GM12878 (cell line): ENCODE results near the gene CDH15. TPM values are rescaled to one million over a fixed set of nuclear protein-coding genes. Genes with fewer than 3 reads are reported as not detected.

Experiments used
- ATAC-seq: fragments of 200-7000 bp; cut with Tn5 transposase; 3 replicates; pipeline ENCODE4 v1.9.1; 2020; ENCODE audit warnings: mild to moderate bottlenecking, moderate library complexity
- BruUV-seq: library from RNA; stranded (reverse); fragments of 400-500 nt; replicated peaks from 2 replicates; lab custom pipeline; 2021; lab: Mats Ljungman, UMichigan
- CTCF ChIA-PET: fragments of 300-600 bp; sonication (Branson Sonifier 250); formaldehyde crosslinking; extraction: SDS; loops from one replicate; lab custom pipeline; 2021; ENCODE audit warnings: inconsistent platforms; lab: Yijun Ruan, JAX
- POLR2A ChIA-PET: fragments of 350-600 bp; formaldehyde crosslinking; extraction: SDS; loops from one replicate; lab custom pipeline; 2021; ENCODE audit warnings: inconsistent platforms; lab: Charles Lee
- RAD21 ChIA-PET: fragments of 300-600 bp; sonication (Branson Sonifier 250); formaldehyde crosslinking; loops from one replicate; lab custom pipeline; 2023; ENCODE audit warnings: antibody characterized with exemption; ENCODE audit not compliant: unreplicated experiment; lab: Charles Lee
- SMC1A ChIA-PET: fragments of 300-600 bp; sonication (Branson Sonifier 250); formaldehyde crosslinking; loops from one replicate; lab custom pipeline; 2023; ENCODE audit not compliant: unreplicated experiment, uncharacterized antibody; lab: Charles Lee
- DNase-seq: peaks from one replicate; pipeline ENCODE4 v3.0.0-alpha.2; 2011; ENCODE audit warnings: low read depth, low spot score
- FAIRE-seq: peaks from 3 replicates; lab custom pipeline; 2011; peaks lifted over from hg19 to GRCh38; lab: Jason Lieb, UNC
- H2AFZ ChIP-seq: 2 replicates; pipeline ENCODE4 v1.6.0; 2011; ENCODE audit warnings: low read depth, low read length, control low read depth; ENCODE audit not compliant: control insufficient read depth
- H3K27ac ChIP-seq: 2 replicates; pipeline ENCODE4 v1.5.1; 2011; ENCODE audit warnings: control low read depth; ENCODE audit not compliant: control insufficient read depth, insufficient read depth
- H3K27me3 ChIP-seq, 2 experiments: replicated peaks in 1 of 2; 2 replicates each; pipeline versions ENCODE4 v1.6.0 to v1.6.1; 2011; ENCODE audit warnings: low read length in 1 of 2; ENCODE audit not compliant: control insufficient read depth in 2 of 2, insufficient read depth in 2 of 2
- H3K36me3 ChIP-seq, 2 experiments: 2 replicates each; pipeline ENCODE4 v1.5.1; 2011; ENCODE audit warnings: low read length in 1 of 2; ENCODE audit not compliant: control insufficient read depth in 2 of 2, insufficient read depth in 2 of 2
- H3K4me1 ChIP-seq: 2 replicates; pipeline ENCODE4 v1.6.1; 2011; ENCODE audit warnings: mild to moderate bottlenecking, low read length, moderate library complexity, mixed read lengths; ENCODE audit not compliant: control insufficient read depth, insufficient read depth
- H3K4me2 ChIP-seq: 2 replicates; pipeline ENCODE4 v1.6.0; 2011; ENCODE audit warnings: control low read depth; ENCODE audit not compliant: control insufficient read depth, insufficient read depth
- H3K4me3 ChIP-seq: fragments of 200-600 bp; sonication (generic); 2 replicates; pipeline ENCODE4 v1.5.1; 2016
- H3K79me2 ChIP-seq: 2 replicates; pipeline ENCODE4 v1.6.0; 2011; ENCODE audit warnings: low read length; ENCODE audit not compliant: control insufficient read depth, insufficient read depth
- H3K9ac ChIP-seq: 2 replicates; pipeline ENCODE4 v1.8.0; 2011; ENCODE audit warnings: low read length, control low read depth, mixed read lengths; ENCODE audit not compliant: control insufficient read depth, insufficient read depth
- H3K9me3 ChIP-seq: replicated peaks from 3 replicates; pipeline ENCODE4 v1.5.1; 2011; ENCODE audit warnings: mild to moderate bottlenecking, low read length; ENCODE audit not compliant: control insufficient read depth, insufficient read depth
- H4K20me1 ChIP-seq: 2 replicates; pipeline ENCODE4 v1.6.0; 2011; ENCODE audit not compliant: control insufficient read depth, insufficient read depth
- CHD2 ChIP-seq: IDR thresholded peaks from 2 replicates; pipeline ENCODE4 v1.6.1; 2011; ENCODE audit warnings: low read depth, low read length, improper control_type of control experiment, borderline replicate concordance
- E2F8 ChIP-seq: fragments of 450-650 bp; IDR thresholded peaks from 2 replicates; pipeline ENCODE4 v1.6.1; 2018; ENCODE audit warnings: mild to moderate bottlenecking, low read depth, moderate library complexity; ENCODE audit not compliant: partially characterized antibody
- MTA3 ChIP-seq: IDR thresholded peaks from 2 replicates; pipeline ENCODE4 v1.6.1; 2012; ENCODE audit warnings: low read length, inconsistent platforms, borderline replicate concordance
- MYC ChIP-seq: IDR thresholded peaks from 2 replicates; pipeline ENCODE4 v1.6.1; 2011; ENCODE audit warnings: mild to moderate bottlenecking, low read length, moderate library complexity, inconsistent platforms; ENCODE audit not compliant: insufficient read depth, insufficient replicate concordance, insufficient read length, severe bottlenecking
- NR2C2 ChIP-seq: IDR thresholded peaks from 2 replicates; pipeline ENCODE4 v1.6.1; 2011; ENCODE audit warnings: borderline replicate concordance, low read depth; ENCODE audit not compliant: control insufficient read depth, insufficient read length
- ZNF217 ChIP-seq: fragments of 450-650 bp; IDR thresholded peaks from 2 replicates; pipeline ENCODE4 v1.6.1; 2017; ENCODE audit warnings: antibody characterized with exemption, mild to moderate bottlenecking
- WGBS: methylation state at CpG from one replicate; pipeline ENCODE4 v1.1.6; 2016; ENCODE audit warnings: low lambda C conversion rate; ENCODE audit not compliant: insufficient replicate concordance, insufficient coverage; ENCODE audit errors: missing lambda C conversion rate; 5-methylcytosine and 5-hydroxymethylcytosine counted together
- in situ Hi-C: fragments of 300-500 bp; cut with MboI; formaldehyde crosslinking; loops from 9 replicates; pipeline ENCODE4 v1.14.3; 2018; ENCODE audit warnings: mixed read lengths
- intact Hi-C: fragments of 100-400 bp; cut with micrococcal nuclease; formaldehyde crosslinking; loops from one replicate; pipeline ENCODE4 v1.14.2; 2022; ENCODE audit not compliant: unreplicated experiment
- polyA plus RNA-seq, 11 experiments: library from polyadenylated mRNA; depleted of rRNA in 4 of 11; unstranded in 6 of 11; stranded (reverse) in 5 of 11; fragments of >200 nt; fragmentation: Nextera tagmentation in 4 of 11; fragmentation: Illumina TruSeq in 1 of 11; extraction: Ambion mirVana in 4 of 11; extraction: Trizol in 1 of 11; gene quantifications; 1 replicate in 1 of 11; 2 replicates in 10 of 11; pipeline versions ENCODE4 v1.2.1 to v1.2.3, GENCODE V29; 2011 to 2016; ENCODE audit warnings: inconsistent platforms in 2 of 11, missing spikeins in 2 of 11, low read depth in 1 of 11
- total RNA-seq, 4 experiments: library from RNA; depleted of rRNA in 3 of 4; stranded (reverse); fragments of >200 nt in 3 of 4; fragmentation: Illumina TruSeq in 1 of 4; extraction: Trizol in 1 of 4; gene quantifications; 2 replicates each; pipeline versions ENCODE4 v1.2.1 to v1.2.3, GENCODE V29; 2013 to 2021
- TF ChIP-seq, protein P1 (sequence below): fragments of 450-650 bp; IDR thresholded peaks from 2 replicates; pipeline ENCODE4 v1.6.1; 2018; ENCODE audit warnings: borderline replicate concordance, mild to moderate bottlenecking; ENCODE audit not compliant: partially characterized antibody

The CDH15 gene
- total and polyA plus RNA-seq, 10 of the 15 experiments (the other 5 are each of a cell fraction or from before 2014, with no cell fraction given): 0.02 to 0.06 TPM; not detected in 8

- intact Hi-C loops: no loop called here
- TF ChIP-seq E2F8 (no peak), MYC (no peak)
- WGBS: over 99% methylated on average over 12 of the region's 12 CpGs
- H3K27me3 ChIP-seq: no peaks in the 10 kb centered on the region
- no peaks in the 10 kb centered on the region for H3K9me3 ChIP-seq
- H3K4me3 ChIP-seq: no peak overlapping the region
- no peaks in the 10 kb centered on the region for H3K4me1 ChIP-seq
- no peak overlapping the region for H3K9ac ChIP-seq
- no peak overlapping the region for H3K27ac ChIP-seq
- DNase-seq (no peak), FAIRE-seq (no peak), ATAC-seq (no peak)
- ChIA-PET RAD21 (no interaction called here), CTCF (no interaction called here), POLR2A (no interaction called here), SMC1A (no interaction called here)
- in situ Hi-C loops: no loop called here
- no peaks in the 10 kb centered on the region for H4K20me1 ChIP-seq
- H3K36me3 ChIP-seq: peaks cover 3 to 16% of the 10 kb centered on the region in 2 experiments; a peak in 3 of 4 replicates
- no peak overlapping the region for H3K4me2 ChIP-seq
- no peak overlapping the region for H2AFZ ChIP-seq
- no peaks in the 10 kb centered on the region for H3K79me2 ChIP-seq
- no TSS peak for BruUV-seq
Measured at GRCh38 chr16:89139907-89140361, 31.6 kb upstream of the CDH15 start.

DNA sequence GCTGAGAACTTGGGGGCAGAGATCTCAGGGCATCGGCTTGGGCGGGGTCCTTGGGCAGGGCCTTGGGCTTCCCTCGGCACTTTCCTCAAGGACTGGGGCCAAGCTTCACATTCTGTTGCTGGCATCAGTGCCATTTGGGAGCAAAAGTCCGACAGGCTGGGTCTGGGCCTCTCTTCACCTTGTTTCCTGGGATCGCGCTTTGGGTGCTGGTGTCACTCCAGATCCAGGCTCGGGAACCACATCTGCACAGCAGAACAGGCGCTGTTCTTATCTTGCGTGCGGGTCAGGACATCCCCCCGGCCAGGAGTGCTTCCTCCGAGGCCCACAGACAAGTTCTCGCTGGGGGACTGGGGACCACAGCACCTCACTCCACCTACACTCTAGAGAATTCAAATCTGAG is 31.1 kb upstream of the CDH15 start:
- Histone ChIP-seq H3K27ac (no peak overlapping the region), H3K9ac (no peak overlapping the region), H3K36me3 (peaks cover 3 to 13% of the 10 kb centered on the region in 2 experiments; a peak in 3 of 4 replicates), H3K4me1 (no peaks in the 10 kb centered on the region), H4K20me1 (no peaks in the 10 kb centered on the region), H3K4me2 (no peak overlapping the region), H3K4me3 (no peak overlapping the region), H3K79me2 (no peaks in the 10 kb centered on the region), H3K27me3 (no peaks in the 10 kb centered on the region), H2AFZ (no peak overlapping the region), H3K9me3 (no peaks in the 10 kb centered on the region)
- intact Hi-C loops: no loop called here
- 97% methylated on average over 13 of the region's 13 CpGs for WGBS
- DNase-seq: no peak
- no peak for ATAC-seq
- no peak for FAIRE-seq
- CTCF ChIA-PET: no interaction called here
- POLR2A ChIA-PET: no interaction called here
- BruUV-seq: no TSS peak
- in situ Hi-C loops: no loop called here
- RAD21 ChIA-PET: no interaction called here
- SMC1A ChIA-PET: no interaction called here
- no peak for TF ChIP-seq MTA3
- TF ChIP-seq, protein P1, sequence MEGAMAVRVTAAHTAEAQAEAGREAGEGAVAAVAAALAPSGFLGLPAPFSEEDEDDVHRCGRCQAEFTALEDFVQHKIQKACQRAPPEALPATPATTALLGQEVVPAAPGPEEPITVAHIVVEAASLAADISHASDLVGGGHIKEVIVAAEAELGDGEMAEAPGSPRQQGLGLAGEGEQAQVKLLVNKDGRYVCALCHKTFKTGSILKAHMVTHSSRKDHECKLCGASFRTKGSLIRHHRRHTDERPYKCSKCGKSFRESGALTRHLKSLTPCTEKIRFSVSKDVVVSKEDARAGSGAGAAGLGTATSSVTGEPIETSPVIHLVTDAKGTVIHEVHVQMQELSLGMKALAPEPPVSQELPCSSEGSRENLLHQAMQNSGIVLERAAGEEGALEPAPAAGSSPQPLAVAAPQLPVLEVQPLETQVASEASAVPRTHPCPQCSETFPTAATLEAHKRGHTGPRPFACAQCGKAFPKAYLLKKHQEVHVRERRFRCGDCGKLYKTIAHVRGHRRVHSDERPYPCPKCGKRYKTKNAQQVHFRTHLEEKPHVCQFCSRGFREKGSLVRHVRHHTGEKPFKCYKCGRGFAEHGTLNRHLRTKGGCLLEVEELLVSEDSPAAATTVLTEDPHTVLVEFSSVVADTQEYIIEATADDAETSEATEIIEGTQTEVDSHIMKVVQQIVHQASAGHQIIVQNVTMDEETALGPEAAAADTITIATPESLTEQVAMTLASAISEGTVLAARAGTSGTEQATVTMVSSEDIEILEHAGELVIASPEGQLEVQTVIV: no peak
- TF ChIP-seq ZNF217: no peak
- no peak for TF ChIP-seq NR2C2
- TF ChIP-seq CHD2: no peak
